OCI-LY7 (cell line): ENCODE data around the gene HAPLN1. TPM values are rescaled to one million over a fixed set of nuclear protein-coding genes. Genes with fewer than 3 reads are reported as not detected.

Experiments
- BruUV-seq: library from RNA; stranded (reverse); fragments of 400-500 nt; replicated peaks from 2 replicates; lab custom pipeline; 2021; lab: Mats Ljungman, UMichigan
- CTCF ChIA-PET: fragments of 300-600 bp; sonication (Branson Sonifier 250); formaldehyde crosslinking; loops from one replicate; lab custom pipeline; 2022; ENCODE audit warnings: antibody characterized with exemption; ENCODE audit not compliant: unreplicated experiment; lab: Charles Lee
- POLR2A ChIA-PET: fragments of 300-600 bp; sonication (Branson Sonifier 250); formaldehyde crosslinking; loops from one replicate; lab custom pipeline; 2022; ENCODE audit warnings: antibody characterized with exemption; lab: Charles Lee
- DNase-seq: peaks from one replicate; pipeline ENCODE4 v3.0.0-alpha.2; 2015; ENCODE audit warnings: low spot score
- H2AFZ ChIP-seq: fragments of 200-600 bp; sonication (generic), shearing (Covaris generic); 2 replicates; pipeline ENCODE4 v1.6.1; 2014; ENCODE audit warnings: mild to moderate bottlenecking, antibody characterized with exemption, low read length, moderate library complexity
- H3K27ac ChIP-seq: fragments of 200-600 bp; sonication (generic); 2 replicates; pipeline ENCODE4 v1.5.1; 2014; ENCODE audit warnings: mixed run types, low read depth, mild to moderate bottlenecking, moderate library complexity, low read length, inconsistent platforms; ENCODE audit not compliant: poor library complexity, severe bottlenecking
- H3K36me3 ChIP-seq: fragments of 200-600 bp; sonication (generic); 2 replicates; pipeline ENCODE4 v1.6.1; 2014; ENCODE audit warnings: mild to moderate bottlenecking, antibody characterized with exemption, low read length, moderate library complexity, mixed read lengths; ENCODE audit not compliant: insufficient read depth
- H3K4me1 ChIP-seq: fragments of 200-600 bp; sonication (generic); 2 replicates; pipeline ENCODE4 v1.5.1; 2014; ENCODE audit warnings: mild to moderate bottlenecking, low read length; ENCODE audit not compliant: insufficient read depth, poor library complexity, severe bottlenecking
- H3K4me2 ChIP-seq: fragments of 200-600 bp; sonication (generic); 2 replicates; pipeline ENCODE4 v1.6.1; 2014; ENCODE audit warnings: mild to moderate bottlenecking, low read length
- H3K4me3 ChIP-seq: fragments of 200-600 bp; sonication (generic); 2 replicates; pipeline ENCODE4 v1.5.1; 2014; ENCODE audit warnings: mild to moderate bottlenecking, low read depth, low read length; ENCODE audit not compliant: poor library complexity, severe bottlenecking
- H3K79me2 ChIP-seq: fragments of 200-600 bp; sonication (generic); 2 replicates; pipeline ENCODE4 v1.6.1; 2016; ENCODE audit warnings: low read depth, mild to moderate bottlenecking, low read length, moderate library complexity, mixed read lengths; ENCODE audit not compliant: insufficient read depth
- H3K9me2 ChIP-seq: fragments of 200-600 bp; sonication (generic); 2 replicates; pipeline ENCODE4 v1.6.1; 2016; ENCODE audit warnings: mild to moderate bottlenecking, low read length, mixed read lengths; ENCODE audit not compliant: insufficient read depth
- H3K9me3 ChIP-seq: fragments of 200-600 bp; sonication (generic); 2 replicates; pipeline ENCODE4 v1.6.1; 2014; ENCODE audit warnings: mild to moderate bottlenecking, mixed run types, low read length, mixed read lengths
- H4K20me1 ChIP-seq: fragments of 200-600 bp; sonication (generic); 2 replicates; pipeline ENCODE4 v1.6.1; 2014; ENCODE audit warnings: mild to moderate bottlenecking, antibody characterized with exemption, low read length, moderate library complexity, mixed read lengths; ENCODE audit not compliant: insufficient read depth
- CTCF ChIP-seq: fragments of 200-600 bp; sonication (generic); conservative IDR thresholded peaks from 2 replicates; pipeline ENCODE4 v1.5.1; 2014; ENCODE audit warnings: mild to moderate bottlenecking, antibody characterized with exemption, low read length, moderate library complexity, mixed read lengths
- EZH2phosphoT487 ChIP-seq: fragments of 200-600 bp; sonication (generic); IDR thresholded peaks from 2 replicates; pipeline ENCODE4 v1.6.1; 2018; ENCODE audit warnings: low read depth, borderline replicate concordance, mild to moderate bottlenecking, mixed run types, antibody characterized with exemption, low read length, moderate library complexity, mixed read lengths
- intact Hi-C: fragments of 100-400 bp; cut with micrococcal nuclease; formaldehyde crosslinking; loops from one replicate; pipeline ENCODE4 v1.10.0; 2022; ENCODE audit not compliant: unreplicated experiment
- total RNA-seq, 2 experiments: library from RNA; depleted of rRNA in 1 of 2; stranded (reverse); fragments of >200 nt in 1 of 2; shearing (Covaris generic) in 1 of 2; gene quantifications; 2 replicates each; pipeline ENCODE4 v1.2.3, GENCODE V29; 2014 to 2022

Gene HAPLN1
- total RNA-seq, 2 experiments from 2014 or later: not detected

- Histone ChIP-seq H3K36me3 (no peaks in the 10 kb centered on the region), H3K9me2 (no peaks in the 10 kb centered on the region), H3K4me2 (no peak overlapping the region), H4K20me1 (no peaks in the 10 kb centered on the region), H3K4me3 (no peak overlapping the region), H3K27ac (no peak overlapping the region), H3K79me2 (no peaks in the 10 kb centered on the region), H2AFZ (no peak overlapping the region), H3K9me3 (no peaks in the 10 kb centered on the region), H3K4me1 (no peaks in the 10 kb centered on the region)
- BruUV-seq: no TSS peak
- no peak for DNase-seq
- no peak for TF ChIP-seq EZH2phosphoT487
- no peak for TF ChIP-seq CTCF
- POLR2A ChIA-PET: no interaction called here
- CTCF ChIA-PET: no interaction called here
- intact Hi-C loops: no loop called here
These were observed 17.6 kb downstream of the HAPLN1 start for GRCh38 chr5:83703059-83703458.

GRCh38 chr5:83701886-83702285 lies 18.8 kb downstream of the HAPLN1 start:
- TF ChIP-seq EZH2phosphoT487: no peak
- Histone ChIP-seq H3K4me2 (no peak overlapping the region), H3K9me3 (no peaks in the 10 kb centered on the region), H3K4me3 (no peak overlapping the region), H3K27ac (no peak overlapping the region), H4K20me1 (no peaks in the 10 kb centered on the region), H3K4me1 (no peaks in the 10 kb centered on the region), H2AFZ (no peak overlapping the region), H3K36me3 (no peaks in the 10 kb centered on the region), H3K9me2 (no peaks in the 10 kb centered on the region), H3K79me2 (no peaks in the 10 kb centered on the region)
- no TSS peak for BruUV-seq
- ChIA-PET POLR2A (no interaction called here), CTCF (no interaction called here)
- intact Hi-C loops: no loop called here
- DNase-seq: no peak

- Histone ChIP-seq H3K4me2 (no peak overlapping the region), H2AFZ (no peak overlapping the region), H3K4me3 (no peak overlapping the region), H3K4me1 (no peaks in the 10 kb centered on the region), H3K9me2 (no peaks in the 10 kb centered on the region), H3K36me3 (no peaks in the 10 kb centered on the region), H4K20me1 (no peaks in the 10 kb centered on the region), H3K9me3 (no peaks in the 10 kb centered on the region), H3K79me2 (no peaks in the 10 kb centered on the region), H3K27ac (no peak overlapping the region)
- BruUV-seq: no TSS peak
- ChIA-PET CTCF (no interaction called here), POLR2A (no interaction called here)
- intact Hi-C loops: no loop called here
- TF ChIP-seq EZH2phosphoT487: no peak
- no peak for TF ChIP-seq CTCF
- DNase-seq: no peak
These were observed 30.8 kb downstream of the HAPLN1 start for GRCh38 chr5:83689881-83690280.
